Lower leg skin (tissue), 3 donors: ENCODE measurements around the gene DTYMK.

ENCODE experiments used
- POLR2A ChIP-seq, 2 donors: fragments of 450-650 bp; IDR thresholded peaks; one replicate each; pipeline ENCODE4 v1.6.1; 2016 to 2017; ENCODE audit warnings: antibody characterized with exemption in 2 of 2, mild to moderate bottlenecking in 1 of 2, moderate library complexity in 1 of 2
- TF ChIP-seq, protein P1 (sequence below), 3 donors: fragments of 450-650 bp; IDR thresholded peaks; one replicate each; pipeline ENCODE4 v1.5.1; 2016; ENCODE audit warnings: antibody characterized with exemption in 3 of 3, mild to moderate bottlenecking in 3 of 3, moderate library complexity in 2 of 3

DNA sequence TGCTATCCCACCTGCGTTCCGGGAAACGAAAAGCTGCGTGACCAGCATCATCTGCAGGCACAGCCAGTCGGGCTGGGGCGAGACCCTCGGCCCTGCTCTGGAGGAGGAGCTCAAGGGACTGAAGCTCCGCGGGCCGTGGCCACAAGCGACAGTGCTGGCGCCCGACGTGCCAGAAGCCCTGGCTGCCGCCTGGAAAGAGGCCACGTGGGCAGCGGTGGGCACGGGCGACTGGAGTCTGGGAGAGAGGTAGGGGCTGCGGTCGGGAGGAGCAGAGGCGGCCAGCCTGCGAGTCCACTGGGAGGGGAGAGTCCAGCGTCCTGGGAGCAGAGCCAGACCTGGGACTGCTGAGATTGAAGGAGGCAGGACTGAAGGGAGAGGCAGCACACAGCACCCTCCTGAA, 9.2 kb downstream of the DTYMK start:
- TF ChIP-seq, protein P1, sequence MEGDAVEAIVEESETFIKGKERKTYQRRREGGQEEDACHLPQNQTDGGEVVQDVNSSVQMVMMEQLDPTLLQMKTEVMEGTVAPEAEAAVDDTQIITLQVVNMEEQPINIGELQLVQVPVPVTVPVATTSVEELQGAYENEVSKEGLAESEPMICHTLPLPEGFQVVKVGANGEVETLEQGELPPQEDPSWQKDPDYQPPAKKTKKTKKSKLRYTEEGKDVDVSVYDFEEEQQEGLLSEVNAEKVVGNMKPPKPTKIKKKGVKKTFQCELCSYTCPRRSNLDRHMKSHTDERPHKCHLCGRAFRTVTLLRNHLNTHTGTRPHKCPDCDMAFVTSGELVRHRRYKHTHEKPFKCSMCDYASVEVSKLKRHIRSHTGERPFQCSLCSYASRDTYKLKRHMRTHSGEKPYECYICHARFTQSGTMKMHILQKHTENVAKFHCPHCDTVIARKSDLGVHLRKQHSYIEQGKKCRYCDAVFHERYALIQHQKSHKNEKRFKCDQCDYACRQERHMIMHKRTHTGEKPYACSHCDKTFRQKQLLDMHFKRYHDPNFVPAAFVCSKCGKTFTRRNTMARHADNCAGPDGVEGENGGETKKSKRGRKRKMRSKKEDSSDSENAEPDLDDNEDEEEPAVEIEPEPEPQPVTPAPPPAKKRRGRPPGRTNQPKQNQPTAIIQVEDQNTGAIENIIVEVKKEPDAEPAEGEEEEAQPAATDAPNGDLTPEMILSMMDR (IDR thresholded peaks at IDR 0.05), result no peak
- no peak for TF ChIP-seq POLR2A (IDR thresholded peaks at IDR 0.05)
